Thymus (tissue), 11 donors: ENCODE results near the gene C11orf86. TPM values are rescaled to one million over a fixed set of nuclear protein-coding genes. Genes with fewer than 3 reads are reported as not detected.
"Not testable (repeated sequence)": the region's sequence is repeated elsewhere in the genome, so short reads cannot be mapped to it uniquely, and the experiment has no call there.

Experiments
- DNase-seq, 9 donors: peaks; one replicate each; pipeline ENCODE4 v3.0.0-alpha.2; 2013; ENCODE audit warnings: low spot score in 9 of 9, low read depth in 6 of 9, missing footprints in 1 of 9
- H3K27ac ChIP-seq, 2 donors: one replicate each; pipeline ENCODE4 v1.5.1; 2013; ENCODE audit warnings: control low read depth in 1 of 2, low read depth in 1 of 2, low read length in 1 of 2, mild to moderate bottlenecking in 1 of 2, moderate library complexity in 1 of 2
- H3K27me3 ChIP-seq, 2 donors: one replicate each; pipeline ENCODE4 v1.5.1; 2013; ENCODE audit warnings: low read length in 1 of 2; ENCODE audit not compliant: control insufficient read depth in 2 of 2, insufficient read depth in 1 of 2
- H3K36me3 ChIP-seq, 2 donors: one replicate each; pipeline ENCODE4 v1.5.1; 2013; ENCODE audit warnings: low read length in 1 of 2, mild to moderate bottlenecking in 1 of 2, moderate library complexity in 1 of 2; ENCODE audit not compliant: control insufficient read depth in 2 of 2, insufficient read depth in 2 of 2
- H3K4me1 ChIP-seq, 2 donors: one replicate each; pipeline ENCODE4 v1.5.1; 2013; ENCODE audit warnings: low read length in 2 of 2; ENCODE audit not compliant: control insufficient read depth in 2 of 2, insufficient read depth in 2 of 2
- H3K4me3 ChIP-seq, 2 donors: one replicate each; pipeline ENCODE4 v1.5.1; 2013; ENCODE audit warnings: low read length in 2 of 2, control low read depth in 1 of 2, mild to moderate bottlenecking in 1 of 2
- H3K9me3 ChIP-seq, 2 donors: one replicate each; pipeline ENCODE4 v1.5.1; 2013; ENCODE audit warnings: low read length in 1 of 2, mild to moderate bottlenecking in 1 of 2; ENCODE audit not compliant: control insufficient read depth in 2 of 2, insufficient read depth in 1 of 2
- WGBS: extraction: QIAGEN DNeasy Blood & Tissue Kit; methylation state at CpG from one replicate; pipeline ENCODE4 v1.1.7; 2013; 5-methylcytosine and 5-hydroxymethylcytosine counted together
- polyA plus RNA-seq: library from polyadenylated mRNA; stranded (reverse); fragments of 200-250 nt; gene quantifications from one replicate; pipeline ENCODE4 v1.2.3, GENCODE V29; 2013
- total RNA-seq: library from RNA; stranded (reverse); fragments of 120-200 nt; gene quantifications from one replicate; pipeline ENCODE4 v1.2.4, GENCODE V29; 2013
- donor health status: healthy.

The C11orf86 gene
- total and polyA plus RNA-seq, 2 donors = 0.14 TPM; not detected in 1

DNA sequence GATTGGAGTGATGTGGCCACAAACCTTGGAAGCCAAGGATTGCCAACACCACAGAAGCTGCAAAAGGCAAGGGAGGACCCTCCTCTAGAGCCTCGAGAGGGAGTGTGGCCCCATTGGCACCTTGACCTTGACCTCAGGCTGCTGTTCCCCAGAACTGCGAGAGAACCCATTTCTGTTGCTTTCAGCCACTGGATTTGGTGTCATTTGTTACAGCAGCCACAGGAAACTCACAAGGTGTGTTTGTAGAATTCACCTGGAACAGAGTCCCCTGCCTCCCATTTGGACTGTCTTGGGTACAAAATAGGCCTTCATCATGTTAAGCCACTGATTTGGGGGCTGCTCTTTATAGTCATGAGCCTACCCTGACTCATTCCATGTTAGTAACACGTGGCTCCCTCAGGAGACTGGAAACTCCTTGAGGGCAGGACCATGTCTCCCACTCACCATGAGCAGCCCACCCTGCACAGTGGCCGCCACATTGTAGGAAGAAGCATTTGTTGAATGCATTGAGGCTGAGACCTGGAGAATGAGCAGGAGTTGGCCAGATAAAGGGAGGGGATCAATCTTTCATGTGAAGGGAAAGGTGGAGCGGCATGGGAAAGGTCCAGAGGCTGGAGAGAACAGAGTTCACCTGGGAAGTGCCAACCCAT is 8.3 kb downstream of the C11orf86 start:
- H3K4me1 ChIP-seq = no peaks in the 10 kb centered on the region
- H3K36me3 ChIP-seq = no peaks in the 10 kb centered on the region

GRCh38 chr11:66985508-66986177 is 10.5 kb downstream of the C11orf86 start:
- H3K27me3 ChIP-seq = peaks cover 0 to 4% of the 10 kb centered on the region in 2 donors
- DNase-seq = no peak
- H3K9me3 ChIP-seq = no peaks in the 10 kb centered on the region
- no peak overlapping the region for H3K4me3 ChIP-seq
- no peaks in the 10 kb centered on the region for H3K4me1 ChIP-seq
- H3K36me3 ChIP-seq = no peaks in the 10 kb centered on the region
- H3K27ac ChIP-seq = no peak overlapping the region
- 95% methylated on average over 8 of the region's 8 CpGs for WGBS

More for the DNA sequence above, 8.3 kb downstream of the C11orf86 start:
- H3K4me3 ChIP-seq = no peak overlapping the region
- peaks cover 0 to 4% of the 10 kb centered on the region in 2 donors for H3K27me3 ChIP-seq
- H3K9me3 ChIP-seq = peaks cover 0 to 8% of the 10 kb centered on the region in 2 donors
- no peak overlapping the region for H3K27ac ChIP-seq
- WGBS = 95% methylated on average over 5 of the region's 5 CpGs
- DNase-seq = no peak

DNA sequence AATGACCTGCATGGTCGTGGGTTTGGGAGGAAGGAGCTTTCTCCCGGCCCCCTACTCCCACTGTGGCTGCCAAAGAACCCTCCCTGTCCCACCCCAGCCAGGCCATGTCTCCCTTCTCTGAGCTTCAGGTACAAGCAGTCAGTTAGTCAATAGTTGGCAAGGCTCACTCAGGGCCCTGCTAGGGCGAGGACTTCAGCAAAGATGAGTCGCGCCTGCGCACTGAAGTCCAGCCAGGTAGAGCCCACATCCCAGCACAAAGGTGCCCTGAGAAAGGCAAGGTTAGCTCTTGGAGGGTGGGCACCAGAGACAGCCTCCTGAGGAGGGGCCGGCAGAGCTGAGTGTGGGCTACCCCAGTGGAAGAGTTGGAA is 11.1 kb downstream of the C11orf86 start:
- 93% methylated on average over 7 of the region's 7 CpGs for WGBS
- no peak overlapping the region for H3K4me3 ChIP-seq
- no peaks in the 10 kb centered on the region for H3K4me1 ChIP-seq
- H3K27ac ChIP-seq = no peak overlapping the region
- peaks cover 0 to 4% of the 10 kb centered on the region in 2 donors for H3K27me3 ChIP-seq
- no peak for DNase-seq
- H3K36me3 ChIP-seq = no peaks in the 10 kb centered on the region
- H3K9me3 ChIP-seq = no peaks in the 10 kb centered on the region

DNA sequence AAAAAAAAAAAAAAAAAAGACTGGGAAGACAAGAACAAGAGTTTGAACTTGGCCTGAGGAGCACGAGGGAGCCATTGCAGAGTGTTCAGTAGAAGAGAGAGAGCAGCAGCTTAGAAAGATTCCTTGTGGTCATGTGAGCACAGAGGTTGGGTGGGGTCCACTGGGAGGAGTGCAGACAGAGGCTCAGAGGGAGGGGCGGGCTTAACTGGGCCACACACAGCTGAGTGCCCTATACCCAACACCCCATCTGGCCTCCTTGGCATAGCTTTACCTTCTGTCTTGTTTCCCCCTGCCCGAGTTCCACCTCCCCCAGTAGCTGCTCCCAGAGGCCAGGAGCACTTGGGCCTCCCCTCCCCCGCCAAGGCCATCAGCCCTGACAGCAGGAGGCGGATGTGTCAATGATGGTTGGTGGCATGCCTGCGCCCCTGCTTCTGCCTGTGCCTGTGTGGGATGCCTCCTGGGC is 12.1 kb downstream of the C11orf86 start:
- Histone ChIP-seq H3K36me3 (no peaks in the 10 kb centered on the region), H3K27ac (no peak overlapping the region), H3K9me3 (no peaks in the 10 kb centered on the region), H3K27me3 (peaks cover 0 to 4% of the 10 kb centered on the region in 2 donors), H3K4me3 (no peak overlapping the region), H3K4me1 (no peaks in the 10 kb centered on the region)
- WGBS = 95% methylated on average over 6 of the region's 6 CpGs
- DNase-seq = no peak

- 83% methylated on average over 13 of the region's 13 CpGs for WGBS
- no peak for DNase-seq
- no peaks in the 10 kb centered on the region for H3K4me1 ChIP-seq
- H3K9me3 ChIP-seq = no peaks in the 10 kb centered on the region
- H3K36me3 ChIP-seq = no peaks in the 10 kb centered on the region
- no peak overlapping the region for H3K27ac ChIP-seq
- H3K27me3 ChIP-seq = peaks cover 0 to 4% of the 10 kb centered on the region in 2 donors
- no peak overlapping the region for H3K4me3 ChIP-seq
These were observed 13.0 kb downstream of the C11orf86 start for GRCh38 chr11:66987924-66988637.

GRCh38 chr11:66988741-66989140 is 13.6 kb downstream of the C11orf86 start:
- not testable (repeated sequence) for H3K36me3 ChIP-seq, H3K27ac ChIP-seq, H3K4me1 ChIP-seq, H3K27me3 ChIP-seq, DNase-seq, H3K9me3 ChIP-seq, H3K4me3 ChIP-seq
- 97% methylated on average over 28 of the region's 28 CpGs for WGBS

- WGBS = 91% methylated on average over 9 of the region's 9 CpGs
- DNase-seq, H3K36me3 ChIP-seq, H3K4me1 ChIP-seq, H3K27me3 ChIP-seq, H3K27ac ChIP-seq, H3K9me3 ChIP-seq, H3K4me3 ChIP-seq: not testable (repeated sequence)
These were observed 14.3 kb downstream of the C11orf86 start for GRCh38 chr11:66989360-66989759.

GRCh38 chr11:66992041-66992440 is 16.9 kb downstream of the C11orf86 start:
- no peak overlapping the region for H3K4me3 ChIP-seq
- peaks cover 0 to 10% of the 10 kb centered on the region in 2 donors for H3K27me3 ChIP-seq
- no peaks in the 10 kb centered on the region for H3K9me3 ChIP-seq
- no peak for DNase-seq
- WGBS = 98% methylated on average over 2 of the region's 2 CpGs
- H3K27ac ChIP-seq = no peak overlapping the region
- H3K4me1 ChIP-seq = no peaks in the 10 kb centered on the region
- no peaks in the 10 kb centered on the region for H3K36me3 ChIP-seq

DNA sequence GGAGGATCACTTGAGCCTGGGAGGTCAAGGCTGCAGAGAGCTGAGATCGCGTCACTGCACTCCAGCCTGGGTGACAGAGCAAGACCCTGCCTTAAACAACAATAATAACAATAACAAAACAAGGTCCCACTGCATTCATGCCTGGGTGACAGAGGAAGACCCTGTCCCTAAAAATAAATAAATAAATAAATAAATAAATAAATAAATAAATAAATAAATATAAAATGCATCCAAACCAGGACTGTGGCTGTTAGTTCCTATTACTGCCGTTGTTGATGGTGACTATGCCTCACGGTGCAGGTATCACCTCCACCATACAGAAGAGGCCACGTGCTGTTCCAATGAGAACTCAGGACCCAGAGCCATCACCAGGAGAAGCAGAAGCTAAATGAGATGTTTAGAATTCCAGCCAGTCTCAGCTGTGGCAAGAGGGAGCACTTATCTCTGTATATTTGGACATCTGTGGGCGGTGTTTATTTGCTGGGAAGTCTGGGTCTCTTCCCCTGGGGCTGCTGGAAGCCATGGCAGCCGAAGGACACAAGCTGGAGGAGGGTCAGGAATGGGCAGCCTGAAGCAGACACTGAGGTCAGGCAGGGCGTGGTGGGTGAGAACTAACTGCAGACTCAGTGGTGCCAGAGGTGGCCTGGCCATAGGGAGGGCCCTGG is 21.6 kb downstream of the C11orf86 start:
- H3K27me3 ChIP-seq = peaks cover 0 to 14% of the 10 kb centered on the region in 2 donors
- no peaks in the 10 kb centered on the region for H3K36me3 ChIP-seq
- H3K4me3 ChIP-seq = no peak overlapping the region
- no peak overlapping the region for H3K27ac ChIP-seq
- H3K9me3 ChIP-seq = no peaks in the 10 kb centered on the region
- no peaks in the 10 kb centered on the region for H3K4me1 ChIP-seq
- 89% methylated on average over 8 of the region's 8 CpGs for WGBS
- no peak for DNase-seq
